Measurements from ENCODE around the gene PRKCZ.
A peak's percentile ranks its signal among the peaks of the same experiment; 100 is the strongest.

PRKCZ gene

GRCh38 chr1:2074396-2074795 lies 24.2 kb downstream of the PRKCZ start:
- H3K27ac ChIP-seq (replicated peaks; ENCODE audit: low read length), result peak overlapping the region; percentile 18
- no peak overlapping the region for H3K4ac ChIP-seq (ENCODE audit: low read length)
- H3K9me3 ChIP-seq (replicated peaks in 1 of 2; ENCODE audit: control insufficient read depth in 2 of 2, insufficient read depth in 1 of 2, low read depth in 1 of 2, low read length in 2 of 2), result peaks cover 14 to 19% of the 10 kb centered on the region in 2 donors
- H4K91ac ChIP-seq (ENCODE audit: low read depth, low read length, poor library complexity), result no peak overlapping the region
- peak overlapping the region; percentile 99 for H2AK5ac ChIP-seq (ENCODE audit: low read depth, low read length)
- peak overlapping the region; percentile 82 for H3K23ac ChIP-seq (ENCODE audit: low read depth, low read length, poor library complexity)
- peak overlapping the region; percentile 98 for H2BK5ac ChIP-seq (ENCODE audit: low read length)
- H2BK12ac ChIP-seq (ENCODE audit: low read length), result peak overlapping the region; percentile 36
- no peak for DNase-seq (ENCODE audit: low spot score)
- H2AFZ ChIP-seq (ENCODE audit: low read length), result peak overlapping the region; percentile 100
- H2BK15ac ChIP-seq (ENCODE audit: low read length), result no peak overlapping the region
- H3K79me1 ChIP-seq (ENCODE audit: low read depth, low read length), result peaks cover 16% of the 10 kb centered on the region
- peak overlapping the region; percentile 31 for H3K4me2 ChIP-seq (ENCODE audit: insufficient read depth, low read length, poor library complexity, severe bottlenecking)
- H3K36me3 ChIP-seq (replicated peaks in 1 of 2; ENCODE audit: control insufficient read depth in 2 of 2, insufficient read depth in 2 of 2, low read length in 2 of 2), result peaks cover 0 to 6% of the 10 kb centered on the region in 2 donors
- peaks cover 11 to 25% of the 10 kb centered on the region in 2 donors for H3K4me1 ChIP-seq (ENCODE audit: control insufficient read depth in 2 of 2, insufficient read depth in 1 of 2, low read depth in 1 of 2, low read length in 2 of 2)
- H3K27me3 ChIP-seq (ENCODE audit: control insufficient read depth in 3 of 3, insufficient read depth in 3 of 3, low read depth in 1 of 3, low read length in 3 of 3), result peaks cover 0 to 56% (median 0%) of the 10 kb centered on the region in 3 experiments
- peak overlapping the region in 1 of 2 donors; percentile 54 for H3K4me3 ChIP-seq (ENCODE audit: low read length in 2 of 2)
- no peak overlapping the region for H4K8ac ChIP-seq (ENCODE audit: low read depth, low read length)
- H3K14ac ChIP-seq (ENCODE audit: low read length), result peak overlapping the region; percentile 99
- H3K18ac ChIP-seq (ENCODE audit: low read length), result peak overlapping the region; percentile 96
- no peak overlapping the region for H3K9ac ChIP-seq (ENCODE audit: low read depth, low read length, poor library complexity)
- WGBS, 2 donors (ENCODE audit: extremely low coverage in 2 of 2, insufficient read length in 2 of 2, insufficient replicate concordance in 1 of 2), result no CpG with 5 or more reads among the region's 19 CpGs
- peak overlapping the region; percentile 98 for H2BK120ac ChIP-seq (ENCODE audit: low read depth, low read length)

GRCh38 chr1:2074944-2075740 lies 24.9 kb downstream of the PRKCZ start:
- no CpG with 5 or more reads among the region's 38 CpGs for WGBS, 2 donors (ENCODE audit: extremely low coverage in 2 of 2, insufficient read length in 2 of 2, insufficient replicate concordance in 1 of 2)
- H3K4me3 ChIP-seq (ENCODE audit: low read length in 2 of 2), result no peak overlapping the region
- no peak overlapping the region for H4K8ac ChIP-seq (ENCODE audit: low read depth, low read length)

GRCh38 chr1:2076826-2077225 lies 26.6 kb downstream of the PRKCZ start:
- Histone ChIP-seq H2AK5ac (ENCODE audit: low read depth, low read length) (no peak overlapping the region), H3K14ac (ENCODE audit: low read length) (peak overlapping the region; percentile 85), H3K18ac (ENCODE audit: low read length) (no peak overlapping the region), H3K4ac (ENCODE audit: low read length) (peak overlapping the region; percentile 27), H3K9ac (ENCODE audit: low read depth, low read length, poor library complexity) (no peak overlapping the region), H2BK5ac (ENCODE audit: low read length) (no peak overlapping the region), H4K8ac (ENCODE audit: low read depth, low read length) (no peak overlapping the region), H2BK12ac (ENCODE audit: low read length) (peak overlapping the region; percentile 30), H2AFZ (ENCODE audit: low read length) (no peak overlapping the region), H3K9me3 (replicated peaks in 1 of 2; ENCODE audit: control insufficient read depth in 2 of 2, insufficient read depth in 1 of 2, low read depth in 1 of 2, low read length in 2 of 2) (peaks cover 17 to 21% of the 10 kb centered on the region in 2 donors), H2BK15ac (ENCODE audit: low read length) (no peak overlapping the region), H3K36me3 (replicated peaks in 1 of 2; ENCODE audit: control insufficient read depth in 2 of 2, insufficient read depth in 2 of 2, low read length in 2 of 2) (peaks cover 0 to 6% of the 10 kb centered on the region in 2 donors), H3K79me1 (ENCODE audit: low read depth, low read length) (peaks cover 22% of the 10 kb centered on the region), H3K4me1 (ENCODE audit: control insufficient read depth in 2 of 2, insufficient read depth in 1 of 2, low read depth in 1 of 2, low read length in 2 of 2) (peaks cover 11 to 25% of the 10 kb centered on the region in 2 donors), H3K23ac (ENCODE audit: low read depth, low read length, poor library complexity) (no peak overlapping the region), H2BK120ac (ENCODE audit: low read depth, low read length) (no peak overlapping the region), H3K4me3 (ENCODE audit: low read length in 2 of 2) (no peak overlapping the region), H3K4me2 (ENCODE audit: insufficient read depth, low read length, poor library complexity, severe bottlenecking) (no peak overlapping the region), H3K27ac (replicated peaks; ENCODE audit: low read length) (no peak overlapping the region), H3K27me3 (ENCODE audit: control insufficient read depth in 3 of 3, insufficient read depth in 3 of 3, low read depth in 1 of 3, low read length in 3 of 3) (peaks cover 0 to 47% (median 0%) of the 10 kb centered on the region in 3 experiments), H4K91ac (ENCODE audit: low read depth, low read length, poor library complexity) (no peak overlapping the region)
- DNase-seq (ENCODE audit: low spot score), result no peak
- no CpG with 5 or more reads among the region's 21 CpGs for WGBS, 2 donors (ENCODE audit: extremely low coverage in 2 of 2, insufficient read length in 2 of 2, insufficient replicate concordance in 1 of 2)

More at GRCh38 chr1:2074944-2075740, 24.9 kb downstream of the PRKCZ start:
- Histone ChIP-seq H2BK5ac (ENCODE audit: low read length) (peak overlapping the region; percentile 98), H3K23ac (ENCODE audit: low read depth, low read length, poor library complexity) (peak overlapping the region; percentile 37), H2AK5ac (ENCODE audit: low read depth, low read length) (peak overlapping the region; percentile 94), H3K18ac (ENCODE audit: low read length) (peak overlapping the region; percentile 85), H3K4ac (ENCODE audit: low read length) (no peak overlapping the region), H3K9ac (ENCODE audit: low read depth, low read length, poor library complexity) (peak overlapping the region; percentile 80), H3K9me3 (replicated peaks in 1 of 2; ENCODE audit: control insufficient read depth in 2 of 2, insufficient read depth in 1 of 2, low read depth in 1 of 2, low read length in 2 of 2) (peaks cover 16 to 21% of the 10 kb centered on the region in 2 donors), H4K91ac (ENCODE audit: low read depth, low read length, poor library complexity) (no peak overlapping the region), H3K36me3 (replicated peaks in 1 of 2; ENCODE audit: control insufficient read depth in 2 of 2, insufficient read depth in 2 of 2, low read length in 2 of 2) (peaks cover 0 to 6% of the 10 kb centered on the region in 2 donors), H2BK120ac (ENCODE audit: low read depth, low read length) (peak overlapping the region; percentile 98), H3K14ac (ENCODE audit: low read length) (peak overlapping the region; percentile 75), H2BK12ac (ENCODE audit: low read length) (no peak overlapping the region), H2AFZ (ENCODE audit: low read length) (no peak overlapping the region), H2BK15ac (ENCODE audit: low read length) (no peak overlapping the region), H3K4me2 (ENCODE audit: insufficient read depth, low read length, poor library complexity, severe bottlenecking) (no peak overlapping the region), H3K4me1 (ENCODE audit: control insufficient read depth in 2 of 2, insufficient read depth in 1 of 2, low read depth in 1 of 2, low read length in 2 of 2) (peaks cover 11 to 25% of the 10 kb centered on the region in 2 donors), H3K79me1 (ENCODE audit: low read depth, low read length) (peaks cover 19% of the 10 kb centered on the region), H3K27me3 (ENCODE audit: control insufficient read depth in 3 of 3, insufficient read depth in 3 of 3, low read depth in 1 of 3, low read length in 3 of 3) (peaks cover 0 to 56% (median 0%) of the 10 kb centered on the region in 3 experiments), H3K27ac (replicated peaks; ENCODE audit: low read length) (no peak overlapping the region)
- DNase-seq (ENCODE audit: low spot score), result no peak

- peaks cover 11 to 19% of the 10 kb centered on the region in 2 donors for H3K4me1 ChIP-seq (ENCODE audit: control insufficient read depth in 2 of 2, insufficient read depth in 1 of 2, low read depth in 1 of 2, low read length in 2 of 2)
- no peak overlapping the region for H2BK120ac ChIP-seq (ENCODE audit: low read depth, low read length)
- WGBS, 2 donors (ENCODE audit: extremely low coverage in 2 of 2, insufficient read length in 2 of 2, insufficient replicate concordance in 1 of 2), result no CpG with 5 or more reads among the region's 7 CpGs
- H2BK5ac ChIP-seq (ENCODE audit: low read length), result no peak overlapping the region
- H3K18ac ChIP-seq (ENCODE audit: low read length), result no peak overlapping the region
- H4K91ac ChIP-seq (ENCODE audit: low read depth, low read length, poor library complexity), result no peak overlapping the region
- H3K36me3 ChIP-seq (replicated peaks in 1 of 2; ENCODE audit: control insufficient read depth in 2 of 2, insufficient read depth in 2 of 2, low read length in 2 of 2), result peaks cover 0 to 6% of the 10 kb centered on the region in 2 donors
- no peak overlapping the region for H2BK12ac ChIP-seq (ENCODE audit: low read length)
- H3K27me3 ChIP-seq (ENCODE audit: control insufficient read depth in 3 of 3, insufficient read depth in 3 of 3, low read depth in 1 of 3, low read length in 3 of 3), result peaks cover 0 to 38% (median 0%) of the 10 kb centered on the region in 3 experiments
- H2BK15ac ChIP-seq (ENCODE audit: low read length), result no peak overlapping the region
- H3K14ac ChIP-seq (ENCODE audit: low read length), result no peak overlapping the region
- H3K23ac ChIP-seq (ENCODE audit: low read depth, low read length, poor library complexity), result no peak overlapping the region
- H3K4me3 ChIP-seq (ENCODE audit: low read length in 2 of 2), result no peak overlapping the region
- no peak overlapping the region for H3K9ac ChIP-seq (ENCODE audit: low read depth, low read length, poor library complexity)
- H3K4ac ChIP-seq (ENCODE audit: low read length), result no peak overlapping the region
- H2AK5ac ChIP-seq (ENCODE audit: low read depth, low read length), result no peak overlapping the region
- H3K79me1 ChIP-seq (ENCODE audit: low read depth, low read length), result peaks cover 23% of the 10 kb centered on the region
- no peak overlapping the region for H3K27ac ChIP-seq (replicated peaks; ENCODE audit: low read length)
- H2AFZ ChIP-seq (ENCODE audit: low read length), result no peak overlapping the region
- no peak overlapping the region for H3K4me2 ChIP-seq (ENCODE audit: insufficient read depth, low read length, poor library complexity, severe bottlenecking)
- peaks cover 17 to 24% of the 10 kb centered on the region in 2 donors for H3K9me3 ChIP-seq (replicated peaks in 1 of 2; ENCODE audit: control insufficient read depth in 2 of 2, insufficient read depth in 1 of 2, low read depth in 1 of 2, low read length in 2 of 2)
- DNase-seq (ENCODE audit: low spot score), result no peak
- H4K8ac ChIP-seq (ENCODE audit: low read depth, low read length), result no peak overlapping the region
Measured at GRCh38 chr1:2078170-2078569, 28.0 kb downstream of the PRKCZ start.

Measured in neuronal stem cell (in vitro differentiated cells).